Measurements from ENCODE around the gene FDXACB1. TPM values are rescaled to one million over a fixed set of nuclear protein-coding genes. Genes with fewer than 3 reads are reported as not detected.
"Not testable (repeated sequence)": the region's sequence is repeated elsewhere in the genome, so short reads cannot be mapped to it uniquely, and the experiment has no call there.

The FDXACB1 gene
- total and polyA plus RNA-seq, 4 donors: 0.95 to 2.3 (median 1.3) TPM

GRCh38 chr11:111886844-111887243, 7.9 kb upstream of the FDXACB1 start:
- H3K4me1 ChIP-seq (ENCODE audit: control insufficient read depth in 4 of 4, insufficient read depth in 4 of 4, low read length in 3 of 4): no peaks in the 10 kb centered on the region
- H3K4me3 ChIP-seq (ENCODE audit: low read depth in 1 of 3, low read length in 3 of 3): no peak overlapping the region
- H3K9me3 ChIP-seq (ENCODE audit: control insufficient read depth in 4 of 4, low read length in 3 of 4): no peaks in the 10 kb centered on the region
- no peaks in the 10 kb centered on the region for H3K27me3 ChIP-seq (ENCODE audit: control insufficient read depth in 4 of 4, insufficient read depth in 4 of 4, low read length in 3 of 4)
- peaks cover 0 to 6% (median 0%) of the 10 kb centered on the region in 4 donors for H3K36me3 ChIP-seq (ENCODE audit: control insufficient read depth in 4 of 4, insufficient read depth in 3 of 4, low read depth in 1 of 4, low read length in 3 of 4)
- no peak overlapping the region for H3K27ac ChIP-seq (ENCODE audit: low read depth in 1 of 2, low read length in 2 of 2)
- TF ChIP-seq EGR1 (IDR thresholded peaks at IDR 0.05; ENCODE audit: low read depth in 2 of 2): no peak
- TF ChIP-seq, protein P1, sequence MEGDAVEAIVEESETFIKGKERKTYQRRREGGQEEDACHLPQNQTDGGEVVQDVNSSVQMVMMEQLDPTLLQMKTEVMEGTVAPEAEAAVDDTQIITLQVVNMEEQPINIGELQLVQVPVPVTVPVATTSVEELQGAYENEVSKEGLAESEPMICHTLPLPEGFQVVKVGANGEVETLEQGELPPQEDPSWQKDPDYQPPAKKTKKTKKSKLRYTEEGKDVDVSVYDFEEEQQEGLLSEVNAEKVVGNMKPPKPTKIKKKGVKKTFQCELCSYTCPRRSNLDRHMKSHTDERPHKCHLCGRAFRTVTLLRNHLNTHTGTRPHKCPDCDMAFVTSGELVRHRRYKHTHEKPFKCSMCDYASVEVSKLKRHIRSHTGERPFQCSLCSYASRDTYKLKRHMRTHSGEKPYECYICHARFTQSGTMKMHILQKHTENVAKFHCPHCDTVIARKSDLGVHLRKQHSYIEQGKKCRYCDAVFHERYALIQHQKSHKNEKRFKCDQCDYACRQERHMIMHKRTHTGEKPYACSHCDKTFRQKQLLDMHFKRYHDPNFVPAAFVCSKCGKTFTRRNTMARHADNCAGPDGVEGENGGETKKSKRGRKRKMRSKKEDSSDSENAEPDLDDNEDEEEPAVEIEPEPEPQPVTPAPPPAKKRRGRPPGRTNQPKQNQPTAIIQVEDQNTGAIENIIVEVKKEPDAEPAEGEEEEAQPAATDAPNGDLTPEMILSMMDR (IDR thresholded peaks at IDR 0.05; ENCODE audit: low read depth, low read length, missing input control): no peak
- no peak for TF ChIP-seq HNF4A (conservative IDR thresholded peaks at IDR 0.05)
- TF ChIP-seq RXRA (IDR thresholded peaks at IDR 0.05): no peak
- no peak for TF ChIP-seq MAX (IDR thresholded peaks at IDR 0.05)
- TF ChIP-seq NR2F2 (IDR thresholded peaks at IDR 0.05): no peak
- no peak for TF ChIP-seq RAD21 (IDR thresholded peaks at IDR 0.05)
- TF ChIP-seq FOXA2 (IDR thresholded peaks at IDR 0.05): no peak
- TF ChIP-seq GABPA (IDR thresholded peaks at IDR 0.05 in 1 of 2, conservative IDR thresholded peaks at IDR 0.05 in 1 of 2): no peak
- no peak for TF ChIP-seq TAF1 (conservative IDR thresholded peaks at IDR 0.05)
- 69% methylated on average over 2 of the region's 2 CpGs for WGBS
- no peak for DNase-seq (ENCODE audit: low spot score)
- H3K9ac ChIP-seq (ENCODE audit: low read depth in 1 of 2, low read length in 2 of 2): no peak overlapping the region

GRCh38 chr11:111886032-111886431, 7.1 kb upstream of the FDXACB1 start:
- Histone ChIP-seq H3K4me1 (ENCODE audit: control insufficient read depth in 4 of 4, insufficient read depth in 4 of 4, low read length in 3 of 4) (no peaks in the 10 kb centered on the region), H3K27me3 (ENCODE audit: control insufficient read depth in 4 of 4, insufficient read depth in 4 of 4, low read length in 3 of 4) (no peaks in the 10 kb centered on the region), H3K9me3 (ENCODE audit: control insufficient read depth in 4 of 4, low read length in 3 of 4) (no peaks in the 10 kb centered on the region), H3K36me3 (ENCODE audit: control insufficient read depth in 4 of 4, insufficient read depth in 3 of 4, low read depth in 1 of 4, low read length in 3 of 4) (peaks cover 0 to 6% (median 0%) of the 10 kb centered on the region in 4 donors), H3K27ac (ENCODE audit: low read depth in 1 of 2, low read length in 2 of 2) (no peak overlapping the region), H3K4me3 (ENCODE audit: low read depth in 1 of 3, low read length in 3 of 3) (no peak overlapping the region), H3K9ac (ENCODE audit: low read depth in 1 of 2, low read length in 2 of 2) (no peak overlapping the region)
- DNase-seq (ENCODE audit: low spot score): no peak
- TF ChIP-seq EGR1 (IDR thresholded peaks at IDR 0.05; ENCODE audit: low read depth in 2 of 2) (no peak), FOXA1 (IDR thresholded peaks at IDR 0.05) (no peak), YY1 (IDR thresholded peaks at IDR 0.05) (no peak), FOXA2 (IDR thresholded peaks at IDR 0.05) (no peak), SP1 (IDR thresholded peaks at IDR 0.05) (no peak)
- WGBS: 94% methylated on average over 4 of the region's 4 CpGs

DNA sequence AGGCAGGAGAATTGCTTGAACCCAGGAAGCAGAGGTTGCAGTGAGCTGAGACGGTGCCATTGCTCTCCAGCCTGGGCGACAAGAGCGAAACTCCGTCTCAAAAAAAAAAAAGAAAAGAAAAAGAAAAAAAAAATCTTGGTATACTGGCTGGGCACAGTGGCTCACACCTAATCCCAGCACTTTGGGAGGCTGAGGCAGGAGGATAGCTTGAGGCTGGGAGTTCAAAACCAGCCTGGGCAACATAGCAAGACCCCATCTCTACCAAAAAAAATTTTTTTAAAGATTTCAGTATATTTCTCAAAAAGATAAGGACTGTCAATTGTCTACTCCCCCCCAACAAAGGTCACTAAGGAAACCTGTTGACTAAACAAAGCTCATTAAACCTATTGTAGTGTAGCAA, 6.1 kb upstream of the FDXACB1 start:
- WGBS: 96% methylated on average over 4 of the region's 4 CpGs
- H3K9me3 ChIP-seq (ENCODE audit: control insufficient read depth in 4 of 4, low read length in 3 of 4); H3K4me3 ChIP-seq (ENCODE audit: low read depth in 1 of 3, low read length in 3 of 3); H3K4me1 ChIP-seq (ENCODE audit: control insufficient read depth in 4 of 4, insufficient read depth in 4 of 4, low read length in 3 of 4); H3K9ac ChIP-seq (ENCODE audit: low read depth in 1 of 2, low read length in 2 of 2); H3K27me3 ChIP-seq (ENCODE audit: control insufficient read depth in 4 of 4, insufficient read depth in 4 of 4, low read length in 3 of 4); DNase-seq (ENCODE audit: low spot score); H3K27ac ChIP-seq (ENCODE audit: low read depth in 1 of 2, low read length in 2 of 2); H3K36me3 ChIP-seq (ENCODE audit: control insufficient read depth in 4 of 4, insufficient read depth in 3 of 4, low read depth in 1 of 4, low read length in 3 of 4): not testable (repeated sequence)

DNA sequence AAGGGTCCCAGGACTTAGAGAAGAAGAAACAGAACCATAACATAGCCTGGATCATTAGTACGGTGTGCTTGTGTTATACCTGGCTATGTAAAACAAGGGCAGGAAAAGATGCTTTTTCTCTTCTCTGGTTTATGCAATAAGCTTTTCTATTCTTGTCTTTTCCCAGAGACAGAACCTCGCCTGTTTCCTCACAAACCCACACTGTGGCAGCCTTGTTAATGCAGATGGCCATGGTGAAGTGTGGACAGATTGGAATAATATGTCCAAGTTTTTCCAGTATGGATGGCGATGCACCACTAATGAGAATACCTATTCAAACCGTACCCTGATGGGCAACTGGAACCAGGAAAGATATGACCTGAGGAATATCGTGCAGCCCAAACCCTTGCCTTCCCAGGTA, 3.2 kb upstream of the FDXACB1 start:
- Histone ChIP-seq H3K27me3 (ENCODE audit: control insufficient read depth in 4 of 4, insufficient read depth in 4 of 4, low read length in 3 of 4) (no peaks in the 10 kb centered on the region), H3K9me3 (ENCODE audit: control insufficient read depth in 4 of 4, low read length in 3 of 4) (no peaks in the 10 kb centered on the region), H3K4me3 (ENCODE audit: low read depth in 1 of 3, low read length in 3 of 3) (no peak overlapping the region), H3K9ac (ENCODE audit: low read depth in 1 of 2, low read length in 2 of 2) (no peak overlapping the region), H3K36me3 (ENCODE audit: control insufficient read depth in 4 of 4, insufficient read depth in 3 of 4, low read depth in 1 of 4, low read length in 3 of 4) (peaks cover 0 to 6% (median 0%) of the 10 kb centered on the region in 4 donors), H3K4me1 (ENCODE audit: control insufficient read depth in 4 of 4, insufficient read depth in 4 of 4, low read length in 3 of 4) (peaks cover 0 to 7% (median 3%) of the 10 kb centered on the region in 4 donors), H3K27ac (ENCODE audit: low read depth in 1 of 2, low read length in 2 of 2) (no peak overlapping the region)
- WGBS: 93% methylated on average over 5 of the region's 5 CpGs
- no peak for DNase-seq (ENCODE audit: low spot score)
- TF ChIP-seq JUND (IDR thresholded peaks at IDR 0.05) (no peak), TAF1 (conservative IDR thresholded peaks at IDR 0.05) (no peak), RXRA (IDR thresholded peaks at IDR 0.05) (no peak), HNF4A (conservative IDR thresholded peaks at IDR 0.05) (no peak)

Data from liver (tissue), 9 donors.